DMS79 (cell line): ENCODE data around the gene VLDLR.

ENCODE experiments used
- DNase-seq: peaks from one replicate; lab custom pipeline; 2025; lab: John Stamatoyannopoulos, UW

Gene VLDLR

GRCh38 chr9:2620919-2621721 is 467 bp upstream of the VLDLR start:
- DNase-seq = peak; percentile 65

GRCh38 chr9:2622461-2623287 is 1.1 kb downstream of the VLDLR start:
- DNase-seq = no peak

GRCh38 chr9:2623288-2624050 is 1.9 kb downstream of the VLDLR start:
- DNase-seq = no peak

- no peak for DNase-seq
Observed at GRCh38 chr9:2624051-2624682, 2.6 kb downstream of the VLDLR start.

GRCh38 chr9:2625427-2625826 is 3.8 kb downstream of the VLDLR start:
- no peak for DNase-seq

- no peak for DNase-seq
Observed at GRCh38 chr9:2628919-2629318, 7.3 kb downstream of the VLDLR start.

GRCh38 chr9:2630158-2630557 is 8.6 kb downstream of the VLDLR start:
- DNase-seq = no peak

GRCh38 chr9:2631263-2631662 is 9.7 kb downstream of the VLDLR start:
- DNase-seq = no peak

GRCh38 chr9:2634153-2634552 is 12.6 kb downstream of the VLDLR start:
- no peak for DNase-seq

GRCh38 chr9:2634818-2635217 is 13.2 kb downstream of the VLDLR start:
- no peak for DNase-seq

- no peak for DNase-seq
Observed at GRCh38 chr9:2635922-2636321, 14.3 kb downstream of the VLDLR start.

- DNase-seq = no peak
Observed at GRCh38 chr9:2637390-2637789, 15.8 kb downstream of the VLDLR start.

- no peak for DNase-seq
Observed at GRCh38 chr9:2638871-2639673, 17.5 kb downstream of the VLDLR start.

GRCh38 chr9:2639786-2640185 is 18.2 kb downstream of the VLDLR start:
- DNase-seq = no peak

- no peak for DNase-seq
Observed at GRCh38 chr9:2640570-2640969, 19.0 kb downstream of the VLDLR start.

GRCh38 chr9:2641033-2641432 is 19.4 kb downstream of the VLDLR start:
- DNase-seq = no peak

- no peak for DNase-seq
Observed at GRCh38 chr9:2642068-2642467, 20.5 kb downstream of the VLDLR start.

- DNase-seq = no peak
Observed at GRCh38 chr9:2645569-2645968, 24.0 kb downstream of the VLDLR start.

- DNase-seq = no peak
Observed at GRCh38 chr9:2655411-2655901, 33.9 kb downstream of the VLDLR start.

- DNase-seq = no peak
Observed at GRCh38 chr9:2657427-2657826, 35.8 kb downstream of the VLDLR start.

- DNase-seq = no peak
Observed at GRCh38 chr9:2662496-2662895, 40.9 kb downstream of the VLDLR start.
